ENCODE measurements around the gene PARD3. TPM values are rescaled to one million over a fixed set of nuclear protein-coding genes. Genes with fewer than 3 reads are reported as not detected.
A peak's percentile ranks its signal among the peaks of the same experiment; 100 is the strongest.

The PARD3 gene
- total and polyA plus RNA-seq, 2 donors (not counting 1 experiment from before 2014, with no cell fraction given) = 24.0 to 46.4 TPM

- no peaks in the 10 kb centered on the region for H3K79me2 ChIP-seq (ENCODE audit: control insufficient read depth, insufficient read depth, low read length)
- H3K4me3 ChIP-seq (replicated peaks in 1 of 4; ENCODE audit: control extremely low read depth in 1 of 4, insufficient read depth in 1 of 4, low read depth in 3 of 4, low read length in 4 of 4) = no peak overlapping the region
- no peaks in the 10 kb centered on the region for H3K27me3 ChIP-seq (ENCODE audit: control insufficient read depth, insufficient read depth, low read length)
- peak in 1 of 2 donors; percentile 25 for DNase-seq (ENCODE audit: low read depth in 2 of 2)
- no peak overlapping the region for H3K9ac ChIP-seq (ENCODE audit: insufficient read depth, low read length)
- no peak overlapping the region for H2AFZ ChIP-seq (ENCODE audit: low read length)
- peaks cover 2% of the 10 kb centered on the region for H3K4me1 ChIP-seq (ENCODE audit: control insufficient read depth, extremely low read depth, insufficient read depth, low read length)
- H4K20me1 ChIP-seq (ENCODE audit: control insufficient read depth, extremely low read depth, insufficient read depth, low read length) = no peaks in the 10 kb centered on the region
- no peak for TF ChIP-seq CTCF (conservative IDR thresholded peaks at IDR 0.05 in 1 of 2, IDR thresholded peaks at IDR 0.05 in 1 of 2; ENCODE audit: low read depth in 1 of 2, low read length in 2 of 2)
- TF ChIP-seq EZH2 (IDR thresholded peaks at IDR 0.05; ENCODE audit: low read length, missing control alignments) = no peak
- no peak overlapping the region for H3K27ac ChIP-seq (ENCODE audit: insufficient read depth, low read length)
- H3K36me3 ChIP-seq (ENCODE audit: control insufficient read depth, insufficient read depth, low read length) = no peaks in the 10 kb centered on the region
- no peaks in the 10 kb centered on the region for H3K9me3 ChIP-seq (ENCODE audit: control insufficient read depth, insufficient read depth, low read depth, low read length)
- H3K4me2 ChIP-seq (ENCODE audit: extremely low read depth, insufficient read depth, low read length) = no peak overlapping the region
These were observed 628.4 kb downstream of the PARD3 start for GRCh38 chr10:34186745-34187144.

- TF ChIP-seq CTCF (conservative IDR thresholded peaks at IDR 0.05 in 1 of 2, IDR thresholded peaks at IDR 0.05 in 1 of 2; ENCODE audit: low read depth in 1 of 2, low read length in 2 of 2) (no peak), EZH2 (IDR thresholded peaks at IDR 0.05; ENCODE audit: low read length, missing control alignments) (no peak)
- Histone ChIP-seq H3K27ac (ENCODE audit: insufficient read depth, low read length) (no peak overlapping the region), H3K79me2 (ENCODE audit: control insufficient read depth, insufficient read depth, low read length) (no peaks in the 10 kb centered on the region), H4K20me1 (ENCODE audit: control insufficient read depth, extremely low read depth, insufficient read depth, low read length) (no peaks in the 10 kb centered on the region), H3K9ac (ENCODE audit: insufficient read depth, low read length) (no peak overlapping the region), H3K4me1 (ENCODE audit: control insufficient read depth, extremely low read depth, insufficient read depth, low read length) (peaks cover 5% of the 10 kb centered on the region), H3K4me3 (replicated peaks in 1 of 4; ENCODE audit: control extremely low read depth in 1 of 4, insufficient read depth in 1 of 4, low read depth in 3 of 4, low read length in 4 of 4) (no peak overlapping the region), H3K27me3 (ENCODE audit: control insufficient read depth, insufficient read depth, low read length) (no peaks in the 10 kb centered on the region), H3K36me3 (ENCODE audit: control insufficient read depth, insufficient read depth, low read length) (no peaks in the 10 kb centered on the region), H3K9me3 (ENCODE audit: control insufficient read depth, insufficient read depth, low read depth, low read length) (no peaks in the 10 kb centered on the region), H3K4me2 (ENCODE audit: extremely low read depth, insufficient read depth, low read length) (no peak overlapping the region), H2AFZ (ENCODE audit: low read length) (no peak overlapping the region)
- no peak for DNase-seq (ENCODE audit: low read depth in 2 of 2)
These were observed 629.1 kb downstream of the PARD3 start for GRCh38 chr10:34185998-34186397.

GRCh38 chr10:34184939-34185386 lies 630.1 kb downstream of the PARD3 start:
- no peaks in the 10 kb centered on the region for H4K20me1 ChIP-seq (ENCODE audit: control insufficient read depth, extremely low read depth, insufficient read depth, low read length)
- H3K79me2 ChIP-seq (ENCODE audit: control insufficient read depth, insufficient read depth, low read length) = no peaks in the 10 kb centered on the region
- H3K27ac ChIP-seq (ENCODE audit: insufficient read depth, low read length) = no peak overlapping the region
- no peaks in the 10 kb centered on the region for H3K36me3 ChIP-seq (ENCODE audit: control insufficient read depth, insufficient read depth, low read length)
- no peak overlapping the region for H2AFZ ChIP-seq (ENCODE audit: low read length)
- H3K4me2 ChIP-seq (ENCODE audit: extremely low read depth, insufficient read depth, low read length) = no peak overlapping the region
- no peaks in the 10 kb centered on the region for H3K27me3 ChIP-seq (ENCODE audit: control insufficient read depth, insufficient read depth, low read length)
- no peak overlapping the region for H3K4me3 ChIP-seq (replicated peaks in 1 of 4; ENCODE audit: control extremely low read depth in 1 of 4, insufficient read depth in 1 of 4, low read depth in 3 of 4, low read length in 4 of 4)
- no peak for DNase-seq (ENCODE audit: low read depth in 2 of 2)
- no peaks in the 10 kb centered on the region for H3K9me3 ChIP-seq (ENCODE audit: control insufficient read depth, insufficient read depth, low read depth, low read length)
- TF ChIP-seq CTCF (conservative IDR thresholded peaks at IDR 0.05 in 1 of 2, IDR thresholded peaks at IDR 0.05 in 1 of 2; ENCODE audit: low read depth in 1 of 2, low read length in 2 of 2) = no peak
- TF ChIP-seq EZH2 (IDR thresholded peaks at IDR 0.05; ENCODE audit: low read length, missing control alignments) = no peak
- no peak overlapping the region for H3K9ac ChIP-seq (ENCODE audit: insufficient read depth, low read length)
- peaks cover 5% of the 10 kb centered on the region for H3K4me1 ChIP-seq (ENCODE audit: control insufficient read depth, extremely low read depth, insufficient read depth, low read length)

All from fibroblast of lung (primary cell).